ENCODE results near the gene MRPL17. TPM values are rescaled to one million over a fixed set of nuclear protein-coding genes. Genes with fewer than 3 reads are reported as not detected.

MRPL17 gene
- total RNA-seq, 1 donor = 29.7 TPM

DNA sequence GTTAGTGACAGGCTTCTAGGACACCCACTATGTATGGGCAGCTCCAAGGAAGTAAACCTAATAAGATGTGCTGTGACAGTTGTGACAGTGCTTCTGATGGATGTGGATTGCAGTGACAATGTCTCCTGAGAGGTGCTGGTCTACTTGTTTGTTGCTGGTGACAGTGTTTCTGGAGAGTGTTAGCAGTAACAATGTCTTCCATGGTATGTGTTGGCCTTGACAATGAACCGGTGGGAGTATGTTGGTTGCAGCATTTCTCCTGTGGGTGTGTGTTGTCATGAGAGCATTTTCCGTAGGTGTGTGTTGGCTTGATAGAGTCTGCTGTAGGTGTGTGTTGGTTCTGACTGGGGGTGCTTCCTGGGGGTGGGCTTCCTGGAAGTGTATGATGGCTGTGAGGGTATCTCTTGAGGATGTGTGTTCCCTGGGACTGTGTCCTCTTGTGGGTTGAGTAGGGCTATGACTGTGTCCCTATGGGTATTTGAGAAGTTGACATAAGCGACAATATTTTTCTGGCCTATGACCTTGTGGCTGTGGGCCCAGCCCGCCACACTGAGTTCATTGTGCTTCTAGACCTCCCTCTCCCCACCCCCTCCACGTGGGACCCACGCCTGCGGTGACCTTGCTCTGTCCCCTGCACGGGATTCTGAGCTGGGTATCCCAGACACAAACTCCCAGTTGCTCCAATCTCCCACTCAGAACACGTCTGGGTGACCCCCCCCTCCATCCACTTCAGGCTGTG is 28.7 kb downstream of the MRPL17 start:
- Histone ChIP-seq H3K4me2 (ENCODE audit: insufficient read depth, low read length) (no peak overlapping the region), H3K4me3 (ENCODE audit: insufficient read depth, low read length) (no peak overlapping the region), H3K27ac (ENCODE audit: low read depth, low read length) (no peak overlapping the region), H3K4me1 (ENCODE audit: insufficient read depth, low read length) (peaks cover 4% of the 10 kb centered on the region), H3K9me3 (ENCODE audit: low read depth, low read length) (no peaks in the 10 kb centered on the region), H4K20me1 (ENCODE audit: insufficient read depth, low read length) (no peaks in the 10 kb centered on the region), H3K27me3 (ENCODE audit: insufficient read depth, low read length) (peaks cover 86% of the 10 kb centered on the region), H3K79me2 (ENCODE audit: insufficient read depth, low read length) (no peaks in the 10 kb centered on the region), H2AFZ (ENCODE audit: low read length) (no peak overlapping the region), H3K36me3 (ENCODE audit: insufficient read depth, low read length) (no peaks in the 10 kb centered on the region)
- DNase-seq (ENCODE audit: insufficient read length, low spot score, missing footprints) = no peak
- TF ChIP-seq, protein P1, sequence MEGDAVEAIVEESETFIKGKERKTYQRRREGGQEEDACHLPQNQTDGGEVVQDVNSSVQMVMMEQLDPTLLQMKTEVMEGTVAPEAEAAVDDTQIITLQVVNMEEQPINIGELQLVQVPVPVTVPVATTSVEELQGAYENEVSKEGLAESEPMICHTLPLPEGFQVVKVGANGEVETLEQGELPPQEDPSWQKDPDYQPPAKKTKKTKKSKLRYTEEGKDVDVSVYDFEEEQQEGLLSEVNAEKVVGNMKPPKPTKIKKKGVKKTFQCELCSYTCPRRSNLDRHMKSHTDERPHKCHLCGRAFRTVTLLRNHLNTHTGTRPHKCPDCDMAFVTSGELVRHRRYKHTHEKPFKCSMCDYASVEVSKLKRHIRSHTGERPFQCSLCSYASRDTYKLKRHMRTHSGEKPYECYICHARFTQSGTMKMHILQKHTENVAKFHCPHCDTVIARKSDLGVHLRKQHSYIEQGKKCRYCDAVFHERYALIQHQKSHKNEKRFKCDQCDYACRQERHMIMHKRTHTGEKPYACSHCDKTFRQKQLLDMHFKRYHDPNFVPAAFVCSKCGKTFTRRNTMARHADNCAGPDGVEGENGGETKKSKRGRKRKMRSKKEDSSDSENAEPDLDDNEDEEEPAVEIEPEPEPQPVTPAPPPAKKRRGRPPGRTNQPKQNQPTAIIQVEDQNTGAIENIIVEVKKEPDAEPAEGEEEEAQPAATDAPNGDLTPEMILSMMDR (IDR thresholded peaks at IDR 0.05; ENCODE audit: extremely low read depth, low read depth, low read length) = no peak

- H3K4me2 ChIP-seq (ENCODE audit: insufficient read depth, low read length) = no peak overlapping the region
- H3K36me3 ChIP-seq (ENCODE audit: insufficient read depth, low read length) = no peaks in the 10 kb centered on the region
- no peak for DNase-seq (ENCODE audit: insufficient read length, low spot score, missing footprints)
- TF ChIP-seq, protein P1 (IDR thresholded peaks at IDR 0.05; ENCODE audit: extremely low read depth, low read depth, low read length) = no peak
- H3K4me1 ChIP-seq (ENCODE audit: insufficient read depth, low read length) = peaks cover 4% of the 10 kb centered on the region
- no peak overlapping the region for H3K27ac ChIP-seq (ENCODE audit: low read depth, low read length)
- H3K4me3 ChIP-seq (ENCODE audit: insufficient read depth, low read length) = no peak overlapping the region
- H2AFZ ChIP-seq (ENCODE audit: low read length) = no peak overlapping the region
- no peaks in the 10 kb centered on the region for H3K79me2 ChIP-seq (ENCODE audit: insufficient read depth, low read length)
- peaks cover 88% of the 10 kb centered on the region for H3K27me3 ChIP-seq (ENCODE audit: insufficient read depth, low read length)
- no peaks in the 10 kb centered on the region for H4K20me1 ChIP-seq (ENCODE audit: insufficient read depth, low read length)
- no peaks in the 10 kb centered on the region for H3K9me3 ChIP-seq (ENCODE audit: low read depth, low read length)
Measured at GRCh38 chr11:6653656-6654055, 29.5 kb downstream of the MRPL17 start.

DNA sequence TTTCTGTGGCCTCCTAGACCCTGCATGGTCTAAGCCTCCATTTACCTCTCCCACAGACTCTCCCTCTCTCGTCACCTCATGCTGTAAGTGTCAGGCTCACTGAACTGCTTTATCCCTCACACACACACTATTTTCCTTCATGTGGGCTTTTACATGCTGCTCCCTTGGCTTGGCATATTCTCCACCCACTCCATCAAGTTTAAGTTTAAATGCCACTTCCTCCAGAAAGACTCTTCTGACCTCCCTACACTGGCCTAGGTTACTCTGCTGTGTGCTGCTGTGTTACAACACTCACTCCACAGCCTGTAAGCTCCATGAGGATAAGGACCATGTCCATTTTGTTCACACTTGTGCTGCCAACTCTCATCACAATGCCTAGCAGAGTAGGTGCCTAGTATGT is 30.0 kb downstream of the MRPL17 start:
- H3K9me3 ChIP-seq (ENCODE audit: low read depth, low read length) = no peaks in the 10 kb centered on the region
- no peak overlapping the region for H3K27ac ChIP-seq (ENCODE audit: low read depth, low read length)
- no peak for DNase-seq (ENCODE audit: insufficient read length, low spot score, missing footprints)
- no peak overlapping the region for H2AFZ ChIP-seq (ENCODE audit: low read length)
- TF ChIP-seq, protein P1 (IDR thresholded peaks at IDR 0.05; ENCODE audit: extremely low read depth, low read depth, low read length) = no peak
- H3K4me2 ChIP-seq (ENCODE audit: insufficient read depth, low read length) = no peak overlapping the region
- H3K36me3 ChIP-seq (ENCODE audit: insufficient read depth, low read length) = no peaks in the 10 kb centered on the region
- peaks cover 4% of the 10 kb centered on the region for H3K4me1 ChIP-seq (ENCODE audit: insufficient read depth, low read length)
- no peak overlapping the region for H3K4me3 ChIP-seq (ENCODE audit: insufficient read depth, low read length)
- no peaks in the 10 kb centered on the region for H3K79me2 ChIP-seq (ENCODE audit: insufficient read depth, low read length)
- H3K27me3 ChIP-seq (ENCODE audit: insufficient read depth, low read length) = peaks cover 88% of the 10 kb centered on the region
- H4K20me1 ChIP-seq (ENCODE audit: insufficient read depth, low read length) = no peaks in the 10 kb centered on the region

- TF ChIP-seq, protein P1 (IDR thresholded peaks at IDR 0.05; ENCODE audit: extremely low read depth, low read depth, low read length) = no peak
- H3K27ac ChIP-seq (ENCODE audit: low read depth, low read length) = no peak overlapping the region
- peaks cover 85% of the 10 kb centered on the region for H3K27me3 ChIP-seq (ENCODE audit: insufficient read depth, low read length)
- H3K36me3 ChIP-seq (ENCODE audit: insufficient read depth, low read length) = no peaks in the 10 kb centered on the region
- H3K79me2 ChIP-seq (ENCODE audit: insufficient read depth, low read length) = no peaks in the 10 kb centered on the region
- DNase-seq (ENCODE audit: insufficient read length, low spot score, missing footprints) = no peak
- no peak overlapping the region for H3K4me3 ChIP-seq (ENCODE audit: insufficient read depth, low read length)
- H3K4me1 ChIP-seq (ENCODE audit: insufficient read depth, low read length) = peaks cover 4% of the 10 kb centered on the region
- no peaks in the 10 kb centered on the region for H4K20me1 ChIP-seq (ENCODE audit: insufficient read depth, low read length)
- no peaks in the 10 kb centered on the region for H3K9me3 ChIP-seq (ENCODE audit: low read depth, low read length)
- no peak overlapping the region for H3K4me2 ChIP-seq (ENCODE audit: insufficient read depth, low read length)
- H2AFZ ChIP-seq (ENCODE audit: low read length) = no peak overlapping the region
Measured at GRCh38 chr11:6652182-6652581, 31.0 kb downstream of the MRPL17 start.
